Gastrocnemius medialis (tissue), 4 donors: ENCODE data around the gene NFILZ. TPM values are rescaled to one million over a fixed set of nuclear protein-coding genes. Genes with fewer than 3 reads are reported as not detected.

ENCODE experiments used
- ATAC-seq, 2 donors: fragments of 150-250 bp; one replicate each; pipeline ENCODE4 v1.9.1; 2016
- DNase-seq, 2 donors: peaks; one replicate each; pipeline ENCODE4 v3.0.0-alpha.2; 2019
- H3K27ac ChIP-seq, 4 donors: fragments of 200-600 bp; sonication (generic); 1 replicate in 1 of 4; 2 replicates in 3 of 4; pipeline ENCODE4 v1.5.1; 2016 to 2018; ENCODE audit warnings: mild to moderate bottlenecking in 2 of 4, moderate library complexity in 1 of 4
- H3K27me3 ChIP-seq, 3 donors: fragments of 200-600 bp; sonication (generic) in 2 of 3; 1 replicate in 1 of 3; 2 replicates in 2 of 3; pipeline versions ENCODE4 v1.5.1 to v1.6.0; 2016 to 2019; ENCODE audit warnings: mild to moderate bottlenecking in 1 of 3, moderate library complexity in 1 of 3
- H3K36me3 ChIP-seq, 2 donors: fragments of 200-600 bp; sonication (generic) in 1 of 2; one replicate each; pipeline ENCODE4 v1.5.1; 2017 to 2018
- H3K4me1 ChIP-seq, 2 donors: fragments of 200-600 bp; sonication (generic) in 1 of 2; one replicate each; pipeline ENCODE4 v1.5.1; 2016 to 2017; ENCODE audit warnings: mild to moderate bottlenecking in 2 of 2
- H3K4me3 ChIP-seq, 4 donors: fragments of 200-600 bp; sonication (generic) in 3 of 4; 1 replicate in 1 of 4; 2 replicates in 3 of 4; pipeline ENCODE4 v1.5.1; 2016 to 2019; ENCODE audit warnings: mild to moderate bottlenecking in 2 of 4
- H3K9me3 ChIP-seq, 3 donors: fragments of 200-600 bp; sonication (generic) in 2 of 3; 1 replicate in 1 of 3; 2 replicates in 2 of 3; pipeline ENCODE4 v1.5.1; 2016 to 2019
- CTCF ChIP-seq, 5 experiments: fragments of 450-650 bp in 3 of 5; fragments of 200-600 bp in 2 of 5; sonication (generic) in 2 of 5; IDR thresholded peaks in 4 of 5; conservative IDR thresholded peaks in 1 of 5; 1 replicate in 4 of 5; 2 replicates in 1 of 5; pipeline ENCODE4 v1.5.1; 2016 to 2019; ENCODE audit warnings: antibody characterized with exemption in 5 of 5, mild to moderate bottlenecking in 3 of 5, moderate library complexity in 3 of 5
- POLR2A ChIP-seq, 2 donors: fragments of 450-650 bp; IDR thresholded peaks; one replicate each; pipeline ENCODE4 v1.6.1; 2017; ENCODE audit warnings: antibody characterized with exemption in 2 of 2, mild to moderate bottlenecking in 2 of 2, moderate library complexity in 2 of 2
- in situ Hi-C, 4 donors: fragments of 200-750 bp; cut with MboI; loops; one replicate each; pipeline versions ENCODE4 v1.15.0 to v1.8.0; 2017; ENCODE audit warnings: low sequenced_read_pairs in 4 of 4
- intact Hi-C: fragments of 100-400 bp; cut with DNase I; formaldehyde crosslinking; loops from one replicate; pipeline ENCODE4 v1.15.1; 2023; ENCODE audit warnings: low total_unique reads
- total RNA-seq, 4 donors: library from RNA; depleted of rRNA; stranded (reverse); fragments of >200 nt; gene quantifications; one replicate each; pipeline versions ENCODE4 v1.1.0 to v1.2.3, GENCODE V29; 2016

NFILZ gene
- total RNA-seq, 4 donors from 2014 or later = not detected

DNA sequence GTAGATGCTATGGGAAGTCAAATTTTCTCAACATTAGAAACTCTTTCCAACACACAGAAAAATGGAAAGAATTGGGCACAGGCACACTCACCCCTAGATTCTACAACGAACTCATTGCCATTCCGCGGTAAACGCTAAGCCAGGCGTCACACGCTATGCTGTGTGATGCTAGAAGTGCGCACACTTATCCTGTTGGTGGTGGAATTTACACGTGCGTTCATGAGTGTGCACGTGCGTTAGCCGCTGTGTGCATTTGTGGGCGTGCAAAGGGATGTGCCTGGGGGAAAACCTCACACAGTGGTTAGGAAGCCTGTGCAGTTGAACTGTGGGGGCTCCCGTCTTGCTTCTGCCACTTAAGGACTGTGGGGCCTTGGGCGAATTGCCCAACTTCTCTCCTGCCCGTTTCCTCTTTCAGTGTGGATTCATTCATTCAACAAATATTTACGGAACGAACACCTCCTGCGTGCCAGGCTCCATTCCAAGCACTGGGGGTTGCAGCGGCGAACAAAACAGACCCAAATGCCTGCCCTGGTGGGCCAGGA is 7.7 kb downstream of the NFILZ start:
- Histone ChIP-seq H3K27me3 (no peaks in the 10 kb centered on the region), H3K9me3 (peaks cover 0 to 4% (median 0%) of the 10 kb centered on the region in 3 donors), H3K27ac (no peak overlapping the region), H3K4me3 (no peak overlapping the region), H3K4me1 (no peaks in the 10 kb centered on the region), H3K36me3 (no peaks in the 10 kb centered on the region)
- DNase-seq = peak in 1 of 2 donors; percentile 17
- no peak for TF ChIP-seq POLR2A (IDR thresholded peaks at IDR 0.05)
- no peak for TF ChIP-seq CTCF (IDR thresholded peaks at IDR 0.05 in 4 of 5, conservative IDR thresholded peaks at IDR 0.05 in 1 of 5)
- no peak for ATAC-seq
- in situ Hi-C loops (no loop called here), intact Hi-C loops (no loop called here)

DNA sequence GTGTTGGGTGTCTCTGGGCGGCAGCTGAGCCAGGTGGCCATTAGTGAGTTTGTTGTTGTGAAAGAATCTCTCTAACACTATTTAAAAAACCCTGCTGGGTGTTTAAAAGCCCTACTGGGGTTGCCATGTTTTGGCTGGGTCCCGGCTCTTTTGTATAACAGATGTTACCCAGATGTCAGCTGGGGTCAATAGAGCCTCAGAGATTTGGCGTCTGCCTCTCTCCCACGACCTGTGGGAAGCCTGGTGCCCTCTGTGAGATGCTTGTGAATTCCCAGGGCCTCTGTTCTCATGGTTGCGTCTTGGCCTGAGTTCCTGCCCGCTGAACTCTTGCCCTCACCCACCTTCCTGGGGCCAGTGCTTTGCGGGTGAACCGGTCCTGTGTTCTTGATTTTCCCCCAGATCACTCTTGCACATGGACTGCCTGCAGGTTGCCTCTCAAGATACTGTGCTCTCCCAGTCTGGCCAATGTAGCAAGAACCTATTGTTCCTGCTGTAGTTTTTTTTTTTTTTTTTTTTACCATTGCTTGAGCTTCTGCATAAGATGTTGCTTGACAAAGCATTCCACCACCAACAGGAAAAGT is 9.5 kb downstream of the NFILZ start:
- in situ Hi-C loops (no loop called here), intact Hi-C loops (loop anchor here (10.0 kb wide), 1 partner anchor 55 kb away; no protein-coding TSS in a partner anchor)
- no peak overlapping the region for H3K4me3 ChIP-seq
- no peaks in the 10 kb centered on the region for H3K36me3 ChIP-seq
- no peaks in the 10 kb centered on the region for H3K27me3 ChIP-seq
- H3K4me1 ChIP-seq = no peaks in the 10 kb centered on the region
- DNase-seq (no peak), ATAC-seq (no peak)
- peaks cover 0 to 4% (median 0%) of the 10 kb centered on the region in 3 donors for H3K9me3 ChIP-seq
- H3K27ac ChIP-seq = peak overlapping the region in 1 of 4 donors; percentile 4
- TF ChIP-seq CTCF (IDR thresholded peaks at IDR 0.05 in 4 of 5, conservative IDR thresholded peaks at IDR 0.05 in 1 of 5) (no peak), POLR2A (IDR thresholded peaks at IDR 0.05) (no peak)

DNA sequence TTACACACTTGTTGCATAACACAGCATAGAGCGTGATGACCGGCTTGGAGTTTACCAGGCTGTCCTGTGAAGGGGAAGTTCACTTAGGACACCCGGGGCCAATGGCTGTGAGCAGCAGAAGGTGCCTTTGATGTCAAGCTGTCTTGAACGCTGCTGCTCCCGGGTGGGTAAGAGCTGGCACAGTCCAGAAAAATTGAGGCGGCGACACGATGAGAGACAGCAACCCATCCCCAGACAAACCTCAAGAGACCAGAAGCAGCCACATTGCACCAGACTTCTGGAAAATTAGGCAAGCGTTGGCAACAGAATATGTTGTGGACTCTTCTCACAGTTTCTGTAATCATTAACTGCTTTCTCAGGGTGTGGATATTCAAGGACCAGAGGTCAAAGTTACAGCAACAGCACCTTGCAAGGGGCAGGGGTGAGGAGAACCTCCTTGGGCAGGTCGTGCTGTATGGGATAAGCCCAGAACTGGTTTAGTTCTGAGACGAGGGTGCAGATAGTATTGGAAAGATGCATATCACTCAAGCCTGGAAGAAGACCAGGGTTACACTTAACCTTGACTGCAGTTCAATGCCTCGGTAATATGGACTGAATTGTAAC is 10.1 kb downstream of the NFILZ start:
- intact Hi-C loops = loop anchor here (10.0 kb wide), 1 partner anchor 56 kb away; no protein-coding TSS in a partner anchor
- ATAC-seq = peak; percentile 41 to 45
- in situ Hi-C loops = no loop called here

GRCh38 chr19:8641221-8641907 is 10.9 kb downstream of the NFILZ start:
- intact Hi-C loops (loop anchor here (10.0 kb wide), 1 partner anchor 57 kb away; no protein-coding TSS in a partner anchor), in situ Hi-C loops (no loop called here)
- DNase-seq = no peak
- no peaks in the 10 kb centered on the region for H3K4me1 ChIP-seq
- no peaks in the 10 kb centered on the region for H3K36me3 ChIP-seq
- H3K27me3 ChIP-seq = no peaks in the 10 kb centered on the region
- no peak overlapping the region for H3K4me3 ChIP-seq
- peaks cover 0 to 4% (median 0%) of the 10 kb centered on the region in 3 donors for H3K9me3 ChIP-seq
- no peak overlapping the region for H3K27ac ChIP-seq
- no peak for ATAC-seq
- TF ChIP-seq CTCF (IDR thresholded peaks at IDR 0.05 in 4 of 5, conservative IDR thresholded peaks at IDR 0.05 in 1 of 5) (no peak), POLR2A (IDR thresholded peaks at IDR 0.05) (no peak)

More for the DNA sequence above, 10.1 kb downstream of the NFILZ start:
- no peaks in the 10 kb centered on the region for H3K27me3 ChIP-seq
- peak; percentile 18 to 50 for DNase-seq
- no peaks in the 10 kb centered on the region for H3K36me3 ChIP-seq
- peaks cover 0 to 4% (median 0%) of the 10 kb centered on the region in 3 donors for H3K9me3 ChIP-seq
- no peak overlapping the region for H3K4me3 ChIP-seq
- no peak for TF ChIP-seq CTCF (IDR thresholded peaks at IDR 0.05 in 4 of 5, conservative IDR thresholded peaks at IDR 0.05 in 1 of 5)
- no peak for TF ChIP-seq POLR2A (IDR thresholded peaks at IDR 0.05)
- no peak overlapping the region for H3K27ac ChIP-seq
- no peaks in the 10 kb centered on the region for H3K4me1 ChIP-seq
